Activated T-helper 17 cell treated with anti-CD3 and anti-CD28 coated beads, Interleukin-2, amount 50 U/mL, for 72 hours (primary cell): ENCODE measurements around the gene SART3. TPM values are rescaled to one million over a fixed set of nuclear protein-coding genes. Genes with fewer than 3 reads are reported as not detected.
"Not testable (repeated sequence)": the region's sequence is repeated elsewhere in the genome, so short reads cannot be mapped to it uniquely, and the experiment has no call there.

Experiments
- ATAC-seq: fragments of 150-1000 bp; cut with Tn5 transposase; replicated peaks from 2 replicates; pipeline ENCODE4 v1.10.0; 2021; ENCODE audit warnings: mild to moderate bottlenecking, moderate library complexity
- H3K27ac Mint-ChIP-seq: one replicate; pipeline ENCODE4 v1.8.0; 2022; ENCODE audit warnings: mixed read lengths
- H3K27me3 Mint-ChIP-seq: one replicate; pipeline ENCODE4 v1.8.0; 2022; ENCODE audit warnings: mixed read lengths
- H3K36me3 Mint-ChIP-seq: one replicate; pipeline ENCODE4 v1.8.0; 2022; ENCODE audit warnings: low read depth, mild to moderate bottlenecking, mixed read lengths
- H3K4me1 Mint-ChIP-seq: one replicate; pipeline ENCODE4 v1.8.0; 2022; ENCODE audit warnings: mixed read lengths
- H3K4me3 Mint-ChIP-seq: one replicate; pipeline ENCODE4 v1.8.0; 2022; ENCODE audit warnings: mild to moderate bottlenecking, mixed read lengths
- H3K9me3 Mint-ChIP-seq: one replicate; pipeline ENCODE4 v1.8.0; 2022; ENCODE audit warnings: mixed read lengths
- total RNA-seq, 2 donors: library from RNA; stranded (reverse); gene quantifications; one replicate each; pipeline ENCODE4 v1.2.3, GENCODE V29; 2022

The SART3 gene
- total RNA-seq, 2 donors from 2014 or later, result 85.0 to 98.6 TPM

- not testable (repeated sequence) for H3K9me3 Mint-ChIP-seq, ATAC-seq, H3K27ac Mint-ChIP-seq, H3K4me3 Mint-ChIP-seq, H3K4me1 Mint-ChIP-seq, H3K27me3 Mint-ChIP-seq, H3K36me3 Mint-ChIP-seq
Measured at GRCh38 chr12:108590463-108590862, 29.5 kb upstream of the SART3 start.

GRCh38 chr12:108589840-108590229 lies 28.9 kb upstream of the SART3 start:
- Mint-ChIP-seq H3K9me3 (no peaks in the 10 kb centered on the region), H3K27me3 (no peaks in the 10 kb centered on the region), H3K4me3 (no peak overlapping the region), H3K4me1 (no peaks in the 10 kb centered on the region), H3K36me3 (no peaks in the 10 kb centered on the region), H3K27ac (no peak overlapping the region)
- ATAC-seq, result no peak

- H3K9me3 Mint-ChIP-seq, result no peaks in the 10 kb centered on the region
- no peak overlapping the region for H3K4me3 Mint-ChIP-seq
Measured at GRCh38 chr12:108589028-108589839, 28.3 kb upstream of the SART3 start.

GRCh38 chr12:108587826-108588225 lies 26.9 kb upstream of the SART3 start:
- no peaks in the 10 kb centered on the region for H3K9me3 Mint-ChIP-seq
- no peak for ATAC-seq
- H3K27me3 Mint-ChIP-seq, result no peaks in the 10 kb centered on the region
- H3K4me3 Mint-ChIP-seq, result no peak overlapping the region
- H3K27ac Mint-ChIP-seq, result no peak overlapping the region
- no peaks in the 10 kb centered on the region for H3K36me3 Mint-ChIP-seq
- no peaks in the 10 kb centered on the region for H3K4me1 Mint-ChIP-seq

More at GRCh38 chr12:108589028-108589839, 28.3 kb upstream of the SART3 start:
- H3K27me3 Mint-ChIP-seq, result no peaks in the 10 kb centered on the region
- H3K36me3 Mint-ChIP-seq, result no peaks in the 10 kb centered on the region
- H3K27ac Mint-ChIP-seq, result no peak overlapping the region
- no peaks in the 10 kb centered on the region for H3K4me1 Mint-ChIP-seq
- no peak for ATAC-seq

GRCh38 chr12:108586306-108586705 lies 25.3 kb upstream of the SART3 start:
- ATAC-seq, result no peak
- H3K27me3 Mint-ChIP-seq, result no peaks in the 10 kb centered on the region
- H3K4me3 Mint-ChIP-seq, result no peak overlapping the region
- no peak overlapping the region for H3K27ac Mint-ChIP-seq
- no peaks in the 10 kb centered on the region for H3K36me3 Mint-ChIP-seq
- no peaks in the 10 kb centered on the region for H3K4me1 Mint-ChIP-seq
- no peaks in the 10 kb centered on the region for H3K9me3 Mint-ChIP-seq

GRCh38 chr12:108585864-108586263 lies 24.9 kb upstream of the SART3 start:
- no peaks in the 10 kb centered on the region for H3K36me3 Mint-ChIP-seq
- no peak overlapping the region for H3K27ac Mint-ChIP-seq

GRCh38 chr12:108584456-108585065 lies 23.6 kb upstream of the SART3 start:
- Mint-ChIP-seq H3K27ac (no peak overlapping the region), H3K9me3 (no peaks in the 10 kb centered on the region), H3K36me3 (no peaks in the 10 kb centered on the region), H3K4me3 (no peak overlapping the region), H3K27me3 (no peaks in the 10 kb centered on the region), H3K4me1 (no peaks in the 10 kb centered on the region)
- no peak for ATAC-seq

More at GRCh38 chr12:108585864-108586263, 24.9 kb upstream of the SART3 start:
- H3K27me3 Mint-ChIP-seq, result no peaks in the 10 kb centered on the region
- no peak for ATAC-seq
- no peaks in the 10 kb centered on the region for H3K9me3 Mint-ChIP-seq
- H3K4me3 Mint-ChIP-seq, result no peak overlapping the region
- no peaks in the 10 kb centered on the region for H3K4me1 Mint-ChIP-seq

GRCh38 chr12:108583991-108584390 lies 23.0 kb upstream of the SART3 start:
- Mint-ChIP-seq H3K27ac (no peak overlapping the region), H3K4me3 (no peak overlapping the region), H3K36me3 (no peaks in the 10 kb centered on the region), H3K27me3 (no peaks in the 10 kb centered on the region), H3K9me3 (peaks cover under 1% of the 10 kb centered on the region), H3K4me1 (peaks cover 3% of the 10 kb centered on the region)
- no peak for ATAC-seq

DNA sequence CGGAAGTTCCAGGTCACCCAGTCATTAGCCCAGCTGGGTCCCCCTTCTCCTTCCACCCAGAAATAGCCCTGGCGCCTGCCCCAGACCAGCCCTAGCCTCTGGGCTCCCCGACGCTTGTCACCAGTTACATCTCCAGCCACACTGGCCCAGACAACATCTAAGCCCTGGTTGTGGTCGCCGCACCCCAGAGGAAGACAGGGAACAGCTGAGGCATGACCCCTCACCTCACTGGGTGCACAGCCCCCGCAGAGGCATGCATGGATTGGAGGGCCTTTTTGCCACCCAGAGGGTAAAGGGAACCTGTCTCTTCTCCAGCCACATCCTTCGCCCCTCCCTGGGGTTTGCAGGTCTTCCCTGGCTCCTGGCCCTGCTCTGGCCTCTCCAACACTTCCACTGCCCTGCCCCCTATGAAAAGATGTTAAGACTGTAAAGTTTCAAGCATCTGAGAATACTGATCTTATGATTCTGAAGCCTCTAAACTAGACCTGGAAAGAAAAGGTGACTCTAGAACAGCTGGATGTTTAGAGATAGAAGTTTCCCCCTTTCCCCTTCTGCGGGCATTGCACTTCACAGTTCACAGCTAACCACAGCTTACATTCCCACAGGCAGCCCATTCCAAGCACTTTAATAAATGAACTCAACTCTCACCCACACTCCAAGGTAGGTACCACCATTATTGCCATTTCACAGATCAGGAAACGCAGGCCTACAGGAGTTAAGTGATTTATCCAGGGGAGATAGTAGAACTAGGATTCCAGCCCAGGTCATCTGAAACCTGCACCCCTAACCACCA lies 22.2 kb upstream of the SART3 start:
- peaks cover 4% of the 10 kb centered on the region for H3K9me3 Mint-ChIP-seq
- ATAC-seq, result no peak
- H3K36me3 Mint-ChIP-seq, result no peaks in the 10 kb centered on the region
- no peak overlapping the region for H3K4me3 Mint-ChIP-seq
- H3K27ac Mint-ChIP-seq, result no peak overlapping the region
- H3K27me3 Mint-ChIP-seq, result no peaks in the 10 kb centered on the region
- peaks cover 8% of the 10 kb centered on the region for H3K4me1 Mint-ChIP-seq

DNA sequence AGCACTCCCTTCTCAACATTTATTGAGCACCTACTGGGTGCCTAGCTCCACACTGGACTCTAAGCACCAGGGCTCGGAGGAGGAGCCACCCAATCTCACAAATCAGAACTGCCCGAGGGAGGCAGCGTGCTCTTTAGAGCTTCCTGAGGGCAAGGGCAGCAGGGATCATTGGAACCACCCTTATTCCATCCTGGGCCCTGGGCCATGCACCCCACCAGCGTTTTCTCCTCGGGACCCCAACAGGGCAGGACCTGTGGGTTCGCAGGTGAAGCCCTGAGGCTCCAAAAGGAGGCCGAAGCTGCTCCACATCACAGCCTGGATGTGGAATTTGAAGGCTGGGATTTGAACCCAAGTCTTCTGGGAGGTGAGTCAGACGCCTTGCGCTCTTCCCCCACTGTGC lies 21.5 kb upstream of the SART3 start:
- Mint-ChIP-seq H3K27ac (no peak overlapping the region), H3K4me3 (no peak overlapping the region), H3K4me1 (peaks cover 8% of the 10 kb centered on the region), H3K9me3 (peaks cover 4% of the 10 kb centered on the region), H3K36me3 (no peaks in the 10 kb centered on the region), H3K27me3 (no peaks in the 10 kb centered on the region)
- ATAC-seq, result no peak

DNA sequence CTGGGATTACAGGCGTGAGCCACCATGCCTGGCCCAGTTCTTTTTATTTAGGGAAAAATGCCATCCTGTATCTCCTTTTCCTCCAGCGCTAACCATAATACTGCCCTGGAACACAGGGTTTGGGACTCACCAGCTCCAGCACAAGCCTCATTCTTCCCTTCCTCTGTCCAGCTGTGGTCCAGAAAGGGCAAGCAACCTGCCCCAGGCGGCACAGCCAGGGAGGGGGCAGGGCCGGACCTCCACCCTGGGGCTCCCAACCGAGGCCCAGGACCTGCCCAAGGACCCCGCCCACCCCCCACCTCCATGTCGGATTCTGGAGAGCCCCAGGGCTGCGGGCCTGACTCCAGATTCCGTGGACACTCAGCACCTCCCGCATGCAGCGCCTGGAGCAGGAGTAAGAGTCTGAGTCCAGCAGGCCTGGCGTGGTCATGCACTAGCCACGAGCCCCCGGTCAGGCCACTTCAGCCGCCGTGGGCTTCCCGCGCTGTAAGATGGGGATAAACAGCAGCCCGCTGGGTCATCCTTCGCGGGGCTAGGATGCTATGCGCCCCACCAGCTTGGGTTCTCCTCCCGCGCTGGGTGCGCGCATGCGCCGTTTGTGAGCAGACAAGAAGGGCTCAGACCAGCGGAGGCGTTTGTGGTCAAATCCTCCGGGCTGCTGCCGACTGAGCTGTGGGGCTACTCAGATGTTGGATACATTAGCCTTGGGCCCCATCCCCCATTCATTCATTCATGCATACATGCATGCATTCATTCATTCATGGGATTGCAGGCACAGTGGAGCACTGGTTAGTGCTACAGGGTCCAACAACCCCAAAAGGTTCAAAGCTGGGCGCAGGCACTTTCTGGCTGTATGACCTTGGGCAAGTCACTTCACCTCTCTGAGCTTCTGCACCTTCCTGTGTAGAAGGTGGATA lies 20.6 kb upstream of the SART3 start:
- Mint-ChIP-seq H3K4me3 (no peak overlapping the region), H3K9me3 (peaks cover 4% of the 10 kb centered on the region), H3K36me3 (no peaks in the 10 kb centered on the region), H3K27ac (no peak overlapping the region), H3K4me1 (peaks cover 8% of the 10 kb centered on the region), H3K27me3 (no peaks in the 10 kb centered on the region)
- no peak for ATAC-seq

DNA sequence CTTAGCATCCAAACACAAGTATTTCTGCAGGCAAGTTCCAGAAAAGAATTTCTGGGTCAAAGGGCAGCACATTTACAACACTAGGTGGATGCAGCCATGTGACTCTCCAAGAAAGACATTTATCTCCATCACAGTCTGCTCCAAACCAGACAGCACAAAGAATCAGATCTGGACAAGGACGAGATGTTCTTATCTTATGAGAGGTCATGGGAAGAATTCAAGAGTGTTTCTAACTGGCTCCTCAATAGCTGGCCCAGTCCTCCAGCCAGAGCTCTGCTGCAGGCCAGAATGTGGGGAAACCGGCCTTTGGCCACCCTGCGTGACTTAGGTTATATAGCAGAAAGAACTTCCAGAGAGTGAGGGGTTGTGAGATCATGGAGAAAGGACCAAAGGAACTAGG lies 19.6 kb upstream of the SART3 start:
- H3K4me3 Mint-ChIP-seq, result no peak overlapping the region
- H3K36me3 Mint-ChIP-seq, result no peaks in the 10 kb centered on the region
- H3K4me1 Mint-ChIP-seq, result peaks cover 15% of the 10 kb centered on the region
- ATAC-seq, result no peak
- H3K27me3 Mint-ChIP-seq, result no peaks in the 10 kb centered on the region
- H3K9me3 Mint-ChIP-seq, result peaks cover 4% of the 10 kb centered on the region
- no peak overlapping the region for H3K27ac Mint-ChIP-seq

DNA sequence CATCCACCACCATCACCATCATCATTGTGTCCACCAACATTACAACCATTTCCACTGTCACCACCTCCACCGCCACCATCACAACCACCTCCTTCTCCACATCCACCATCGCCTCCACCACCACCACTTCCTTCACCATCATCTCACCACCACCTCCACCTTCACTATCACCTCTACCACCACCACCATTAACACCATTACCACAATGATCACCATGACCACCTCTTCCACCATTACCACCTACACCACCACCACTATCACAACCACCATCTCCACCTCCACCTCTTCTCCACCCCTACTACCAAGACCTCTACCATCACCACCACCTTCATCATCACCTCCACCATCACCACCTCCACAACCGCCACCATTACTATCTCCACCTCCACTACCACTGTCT lies 17.8 kb upstream of the SART3 start:
- peaks cover 24% of the 10 kb centered on the region for H3K4me1 Mint-ChIP-seq
- peak overlapping the region; percentile 51 for H3K27ac Mint-ChIP-seq
- no peaks in the 10 kb centered on the region for H3K36me3 Mint-ChIP-seq
- H3K27me3 Mint-ChIP-seq, result no peaks in the 10 kb centered on the region
- H3K9me3 Mint-ChIP-seq, result peaks cover 4% of the 10 kb centered on the region
- ATAC-seq, result no peak
- H3K4me3 Mint-ChIP-seq, result no peak overlapping the region

- Mint-ChIP-seq H3K36me3 (no peaks in the 10 kb centered on the region), H3K4me3 (no peak overlapping the region), H3K27ac (no peak overlapping the region), H3K9me3 (peaks cover 4% of the 10 kb centered on the region), H3K4me1 (peaks cover 28% of the 10 kb centered on the region), H3K27me3 (no peaks in the 10 kb centered on the region)
- ATAC-seq, result no peak
Measured at GRCh38 chr12:108578264-108578663, 17.3 kb upstream of the SART3 start.
